HCT116 (cell line): ENCODE measurements around the gene DENND5A. TPM values are rescaled to one million over a fixed set of nuclear protein-coding genes. Genes with fewer than 3 reads are reported as not detected.
"Not testable (repeated sequence)": the region's sequence is repeated elsewhere in the genome, so short reads cannot be mapped to it uniquely, and the experiment has no call there.

Experiments used
- ATAC-seq: fragments of 200-7000 bp; cut with Tn5 transposase; 2 replicates; pipeline ENCODE4 v1.9.1; 2020; ENCODE audit warnings: mild to moderate bottlenecking, moderate library complexity
- BruUV-seq: library from RNA; stranded (reverse); fragments of 400-500 nt; replicated peaks from 2 replicates; lab custom pipeline; 2021; lab: Mats Ljungman, UMichigan
- CTCF ChIA-PET: fragments of 300-600 bp; sonication (Branson Sonifier 250); formaldehyde crosslinking; loops from one replicate; lab custom pipeline; 2021; ENCODE audit warnings: antibody characterized with exemption; lab: Charles Lee
- POLR2A ChIA-PET: fragments of 300-600, 350-600 bp; sonication (Branson Sonifier 250); formaldehyde crosslinking; loops from one replicate; lab custom pipeline; 2021; ENCODE audit warnings: antibody characterized with exemption; lab: Charles Lee
- RAD21 ChIA-PET, 2 experiments: fragments of 300-600 bp; sonication (Branson Sonifier 250); formaldehyde crosslinking; loops; one replicate each; lab custom pipeline; 2023; ENCODE audit warnings: low total read pairs in 2 of 2; ENCODE audit not compliant: uncharacterized antibody in 2 of 2, unreplicated experiment in 2 of 2, low non-redundant PET in 1 of 2; lab: Charles Lee
- DNase-seq: peaks from one replicate; pipeline ENCODE4 v3.0.0-alpha.2; 2010; ENCODE audit warnings: low read depth, low spot score
- H2AFZ ChIP-seq: fragments of 200-600 bp; shearing (Covaris generic), sonication (generic); 2 replicates; pipeline ENCODE4 v1.6.1; 2017; ENCODE audit warnings: low read depth, mixed run types, mixed read lengths, antibody characterized with exemption, low read length; ENCODE audit not compliant: poor library complexity, severe bottlenecking
- H3K27ac ChIP-seq: 2 replicates; pipeline ENCODE4 v1.5.1; 2012; ENCODE audit warnings: low read depth, low read length
- H3K27me3 ChIP-seq: fragments of 200-600 bp; sonication (generic); 2 replicates; pipeline ENCODE4 v1.6.1; 2016; ENCODE audit warnings: mixed run types, low read length, mixed read lengths; ENCODE audit not compliant: insufficient read depth
- H3K36me3 ChIP-seq, 2 experiments: fragments of 200-500 bp in 1 of 2; fragments of 200-600 bp in 1 of 2; sonication (Bioruptor generic) in 1 of 2; sonication (generic) in 1 of 2; 2 replicates each; pipeline versions ENCODE4 v1.5.1 to v1.6.1; 2014 to 2016; ENCODE audit warnings: low read length in 2 of 2, inconsistent platforms in 1 of 2, mixed read lengths in 1 of 2, mixed run types in 1 of 2; ENCODE audit not compliant: insufficient read depth in 2 of 2, control insufficient read depth in 1 of 2
- H3K4me1 ChIP-seq, 2 experiments: fragments of 200-600 bp in 1 of 2; sonication (generic) in 1 of 2; 2 replicates each; pipeline versions ENCODE4 v1.5.1 to v1.6.1; 2012 to 2017; ENCODE audit warnings: low read length in 2 of 2, inconsistent platforms in 1 of 2, mild to moderate bottlenecking in 1 of 2, mixed read lengths in 1 of 2, mixed run types in 1 of 2, moderate library complexity in 1 of 2; ENCODE audit not compliant: insufficient read depth in 2 of 2, control insufficient read depth in 1 of 2
- H3K4me2 ChIP-seq: fragments of 200-600 bp; sonication (generic); 2 replicates; pipeline ENCODE4 v1.6.1; 2017; ENCODE audit warnings: mixed run types, low read length, mixed read lengths
- H3K4me3 ChIP-seq, 2 experiments: fragments of 200-600 bp in 1 of 2; sonication (generic) in 1 of 2; replicated peaks in 1 of 2; 2 replicates each; pipeline ENCODE4 v1.5.1; 2011 to 2016; ENCODE audit warnings: low read length in 2 of 2, control low read depth in 1 of 2, low read depth in 1 of 2, mild to moderate bottlenecking in 1 of 2, mixed read lengths in 1 of 2, mixed run types in 1 of 2
- H3K79me2 ChIP-seq: fragments of 200-600 bp; sonication (generic); 2 replicates; pipeline ENCODE4 v1.6.1; 2017; ENCODE audit warnings: mild to moderate bottlenecking, mixed run types, low read length, moderate library complexity, mixed read lengths; ENCODE audit not compliant: insufficient read depth
- H3K9ac ChIP-seq: fragments of 200-600 bp; sonication (generic); 2 replicates; pipeline ENCODE4 v1.6.1; 2016; ENCODE audit warnings: low read length, mixed read lengths
- H3K9me2 ChIP-seq: fragments of 200-600 bp; sonication (generic), shearing (Covaris generic); 2 replicates; pipeline ENCODE4 v1.6.1; 2017; ENCODE audit warnings: mixed run types, mild to moderate bottlenecking, moderate library complexity; ENCODE audit not compliant: insufficient read depth
- H3K9me3 ChIP-seq, 2 experiments: fragments of 200-500 bp in 1 of 2; fragments of 200-600 bp in 1 of 2; sonication (Bioruptor generic) in 1 of 2; sonication (generic) in 1 of 2; 2 replicates each; pipeline ENCODE4 v1.6.1; 2014 to 2017; ENCODE audit warnings: low read length in 2 of 2, mixed read lengths in 2 of 2, inconsistent platforms in 1 of 2, low read depth in 1 of 2, mild to moderate bottlenecking in 1 of 2, mixed run types in 1 of 2, moderate library complexity in 1 of 2; ENCODE audit not compliant: control insufficient read depth in 1 of 2, insufficient read depth in 1 of 2
- H4K20me1 ChIP-seq: fragments of 200-600 bp; sonication (generic), shearing (Covaris generic); 2 replicates; pipeline ENCODE4 v1.6.1; 2017; ENCODE audit warnings: mixed run types, mild to moderate bottlenecking, moderate library complexity; ENCODE audit not compliant: insufficient read depth
- CBX3 ChIP-seq: IDR thresholded peaks from 2 replicates; pipeline ENCODE4 v1.6.1; 2012; ENCODE audit warnings: low read depth
- intact Hi-C: fragments of 100-400 bp; cut with micrococcal nuclease; formaldehyde crosslinking; loops from 2 replicates; pipeline ENCODE4 v1.10.0; 2022
- total RNA-seq: library from RNA; stranded (reverse); gene quantifications from one replicate; pipeline ENCODE4 v1.2.1, GENCODE V29; 2021; ENCODE audit not compliant: unreplicated experiment

The DENND5A gene
- total RNA-seq, 1 experiment from 2014 or later, result 48.6 TPM

DNA sequence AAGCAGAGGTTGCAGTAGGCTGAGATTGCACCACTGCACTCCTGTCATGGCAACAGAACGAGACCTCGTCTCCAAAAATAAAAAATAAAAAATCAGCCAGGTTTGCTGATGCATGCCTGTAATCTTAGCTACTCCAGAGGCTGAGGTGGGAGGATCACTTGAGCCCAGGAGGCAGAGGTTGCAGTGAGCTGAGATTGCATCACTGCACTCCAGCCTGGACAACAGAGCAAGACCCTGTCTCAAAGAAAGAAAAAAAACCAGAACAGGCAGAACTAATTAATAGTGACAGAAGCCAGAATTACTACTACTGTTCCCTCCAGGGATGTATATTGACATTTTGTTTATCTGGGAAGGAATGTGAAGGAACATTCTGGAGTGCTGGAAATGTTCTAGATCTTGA, 166.7 kb downstream of the DENND5A start:
- POLR2A ChIA-PET, result not testable (repeated sequence)

DNA sequence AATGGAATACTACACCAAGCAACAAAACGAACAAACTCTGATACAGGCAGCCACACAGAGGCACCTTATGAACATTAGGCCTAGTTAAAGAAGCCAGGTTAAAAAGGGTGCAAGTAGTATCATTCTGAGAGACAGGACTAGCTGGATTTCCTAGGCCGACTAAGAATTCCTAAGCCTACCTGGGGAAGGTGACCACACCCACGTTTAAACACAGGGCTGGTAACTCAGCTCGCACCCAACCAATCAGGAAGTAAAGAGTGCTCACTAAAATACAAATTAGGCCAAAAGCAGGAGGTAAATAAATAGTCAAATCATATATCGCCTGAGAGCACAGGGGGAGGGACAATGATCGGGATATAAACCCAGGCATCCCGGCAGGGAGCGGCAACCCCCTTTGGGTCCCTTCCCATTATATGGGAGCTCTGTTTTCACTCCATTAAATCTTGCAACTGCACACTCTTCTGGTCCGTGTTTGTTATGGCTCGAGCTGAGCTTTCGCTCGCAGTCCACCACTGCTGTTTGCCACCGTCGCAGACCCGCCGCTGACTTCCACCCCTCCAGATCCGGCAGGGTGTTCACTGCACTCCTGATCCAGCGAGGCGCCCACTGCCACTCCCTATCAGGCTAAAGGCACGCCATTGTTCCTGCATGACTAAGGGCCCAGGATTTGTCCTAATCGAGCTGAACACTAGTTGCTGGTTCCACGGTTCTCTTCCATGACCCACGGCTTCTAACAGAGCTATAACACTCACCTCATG, 167.8 kb downstream of the DENND5A start:
- H3K27ac ChIP-seq, H3K36me3 ChIP-seq, H3K9me2 ChIP-seq, H3K4me1 ChIP-seq, ATAC-seq, DNase-seq, intact Hi-C loops, H3K9me3 ChIP-seq, BruUV-seq, H2AFZ ChIP-seq, POLR2A ChIA-PET, H4K20me1 ChIP-seq, RAD21 ChIA-PET, H3K4me2 ChIP-seq, H3K4me3 ChIP-seq, CTCF ChIA-PET, H3K9ac ChIP-seq, H3K79me2 ChIP-seq, H3K27me3 ChIP-seq: not testable (repeated sequence)

More for the DNA sequence above, 166.7 kb downstream of the DENND5A start:
- H4K20me1 ChIP-seq, H2AFZ ChIP-seq, H3K36me3 ChIP-seq, H3K79me2 ChIP-seq, ATAC-seq, H3K27me3 ChIP-seq, DNase-seq, H3K27ac ChIP-seq, H3K9me2 ChIP-seq, H3K4me2 ChIP-seq, intact Hi-C loops, BruUV-seq, H3K9ac ChIP-seq, H3K4me1 ChIP-seq, H3K4me3 ChIP-seq, CTCF ChIA-PET, H3K9me3 ChIP-seq, RAD21 ChIA-PET: not testable (repeated sequence)

DNA sequence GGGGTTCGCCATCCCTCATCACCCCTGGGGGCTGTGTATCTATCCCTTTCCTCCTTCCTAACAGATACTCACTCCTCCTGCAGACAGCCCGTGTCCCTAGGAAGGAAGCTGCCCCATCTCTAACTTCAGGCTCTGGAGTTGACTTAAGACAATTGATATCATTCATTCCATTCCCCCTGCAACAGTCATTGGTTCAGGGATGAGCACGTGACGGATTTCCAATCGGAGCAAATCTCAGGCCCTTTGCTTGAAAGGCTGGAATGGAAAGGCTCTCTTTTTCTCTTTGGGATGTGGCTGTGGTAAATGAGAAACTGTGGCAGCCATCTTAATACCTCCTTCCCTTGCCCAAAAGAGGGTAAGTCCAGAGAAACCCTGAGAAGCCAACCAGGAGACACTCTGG, 168.7 kb downstream of the DENND5A start:
- no peak for TF ChIP-seq CBX3
- TF ChIP-seq, all 23 proteins: peak for 0
- H3K27me3 ChIP-seq, result no peaks in the 10 kb centered on the region
- intact Hi-C loops, result no loop called here
- no peaks in the 10 kb centered on the region for H3K79me2 ChIP-seq
- BruUV-seq, result no TSS peak
- no peak for DNase-seq
- CTCF ChIA-PET, result no interaction called here
- H3K27ac ChIP-seq, result no peak overlapping the region
- H2AFZ ChIP-seq, result no peak overlapping the region
- no peaks in the 10 kb centered on the region for H3K9me3 ChIP-seq
- POLR2A ChIA-PET, result interaction anchor here (0.6 kb wide), 1 partner anchor 397 kb away, joined by 3 read pairs; no protein-coding TSS in a partner anchor
- RAD21 ChIA-PET, result no interaction called here
- no peak overlapping the region for H3K9ac ChIP-seq
- H3K36me3 ChIP-seq, result no peaks in the 10 kb centered on the region
- H3K4me2 ChIP-seq, result no peak overlapping the region
- no peak for ATAC-seq
- no peaks in the 10 kb centered on the region for H3K9me2 ChIP-seq
- H3K4me1 ChIP-seq, result no peaks in the 10 kb centered on the region
- no peaks in the 10 kb centered on the region for H4K20me1 ChIP-seq
- H3K4me3 ChIP-seq, result no peak overlapping the region
